HFFc6 (cell line): Measurements from ENCODE around the gene SET. TPM values are rescaled to one million over a fixed set of nuclear protein-coding genes. Genes with fewer than 3 reads are reported as not detected.
"Not testable (repeated sequence)": the region's sequence is repeated elsewhere in the genome, so short reads cannot be mapped to it uniquely, and the experiment has no call there.

Source experiments
- DNase-seq: peaks from one replicate; pipeline ENCODE4 v3.0.0-alpha.2; 2018
- H3K27ac Mint-ChIP-seq: 2 replicates; pipeline ENCODE4 v1.8.0; 2020; ENCODE audit warnings: mild to moderate bottlenecking, mixed read lengths
- H3K27me3 Mint-ChIP-seq: 2 replicates; pipeline ENCODE4 v1.8.0; 2021; ENCODE audit warnings: mild to moderate bottlenecking, moderate library complexity, mixed read lengths; ENCODE audit not compliant: insufficient read depth
- H3K36me3 Mint-ChIP-seq: 2 replicates; pipeline ENCODE4 v1.8.0; 2021; ENCODE audit warnings: low read depth, mixed read lengths
- H3K4me1 Mint-ChIP-seq: 2 replicates; pipeline ENCODE4 v1.8.0; 2020; ENCODE audit warnings: low read depth, mixed read lengths
- H3K4me3 Mint-ChIP-seq: 2 replicates; pipeline ENCODE4 v1.8.0; 2020; ENCODE audit warnings: mild to moderate bottlenecking, moderate library complexity, mixed read lengths
- H3K9me3 Mint-ChIP-seq: 2 replicates; pipeline ENCODE4 v1.8.0; 2020; ENCODE audit warnings: mild to moderate bottlenecking, mixed read lengths
- total RNA-seq, 6 experiments: library from RNA; stranded (reverse); fragmentation: NEBNext Ultra II Directional; extraction: Animal tissue kit (Norgen Biotek cat#: 25700); gene quantifications; 2 replicates in 1 of 6; 3 replicates in 5 of 6; pipeline ENCODE4 v1.2.3, GENCODE V29; 2021
- TF ChIP-seq, protein P1 (sequence below): fragments of 200-600 bp; sonication (generic); IDR thresholded peaks from 2 replicates; pipeline ENCODE4 v1.5.0; 2021; ENCODE audit warnings: antibody characterized with exemption, mild to moderate bottlenecking

Gene SET
- total RNA-seq, 6 experiments from 2014 or later = 297 to 358 (median 343) TPM

DNA sequence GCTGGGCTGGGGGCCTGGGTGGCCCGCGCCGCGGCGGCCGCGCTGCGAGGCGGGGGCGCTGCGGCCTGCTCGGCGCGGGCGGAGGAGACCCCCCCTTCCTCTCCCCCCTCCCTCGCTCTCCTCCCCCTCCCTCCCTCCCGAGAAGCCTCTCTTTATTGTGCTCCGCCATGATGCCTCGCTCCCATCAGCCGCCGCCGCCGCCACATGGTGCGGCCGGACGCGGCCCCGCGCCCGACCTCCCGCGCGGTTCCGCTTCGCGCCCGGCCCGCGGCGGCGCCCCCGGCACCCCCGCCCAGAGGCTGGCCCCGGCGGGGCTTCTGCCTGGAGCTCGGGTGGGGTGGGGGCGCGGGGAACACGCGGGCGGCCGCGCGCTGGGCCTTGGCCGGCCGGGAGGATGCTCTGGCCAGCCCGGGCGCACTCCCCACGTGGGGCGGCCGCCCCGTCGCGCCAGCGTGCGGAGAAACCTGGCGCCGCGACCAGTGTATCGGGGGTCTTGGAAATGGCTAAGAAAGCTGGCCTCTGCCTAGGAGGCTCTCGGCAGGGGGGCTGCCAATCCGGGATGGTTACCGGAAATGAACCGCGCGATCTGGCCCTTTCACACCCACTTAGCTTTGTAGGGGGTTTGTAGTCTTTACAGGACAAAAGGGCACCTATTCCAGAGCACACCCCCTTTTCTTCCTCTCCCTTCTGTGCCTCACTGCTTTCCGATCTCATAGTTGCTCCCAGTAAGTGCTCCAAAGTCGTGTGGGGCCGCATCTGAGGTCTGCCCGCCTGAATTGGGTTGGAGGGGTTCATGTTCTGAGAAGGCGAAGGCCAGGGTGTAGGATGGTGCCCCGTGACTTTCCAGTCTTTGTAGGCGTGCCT, 1.0 kb downstream of the SET start:
- TF ChIP-seq, protein P1, sequence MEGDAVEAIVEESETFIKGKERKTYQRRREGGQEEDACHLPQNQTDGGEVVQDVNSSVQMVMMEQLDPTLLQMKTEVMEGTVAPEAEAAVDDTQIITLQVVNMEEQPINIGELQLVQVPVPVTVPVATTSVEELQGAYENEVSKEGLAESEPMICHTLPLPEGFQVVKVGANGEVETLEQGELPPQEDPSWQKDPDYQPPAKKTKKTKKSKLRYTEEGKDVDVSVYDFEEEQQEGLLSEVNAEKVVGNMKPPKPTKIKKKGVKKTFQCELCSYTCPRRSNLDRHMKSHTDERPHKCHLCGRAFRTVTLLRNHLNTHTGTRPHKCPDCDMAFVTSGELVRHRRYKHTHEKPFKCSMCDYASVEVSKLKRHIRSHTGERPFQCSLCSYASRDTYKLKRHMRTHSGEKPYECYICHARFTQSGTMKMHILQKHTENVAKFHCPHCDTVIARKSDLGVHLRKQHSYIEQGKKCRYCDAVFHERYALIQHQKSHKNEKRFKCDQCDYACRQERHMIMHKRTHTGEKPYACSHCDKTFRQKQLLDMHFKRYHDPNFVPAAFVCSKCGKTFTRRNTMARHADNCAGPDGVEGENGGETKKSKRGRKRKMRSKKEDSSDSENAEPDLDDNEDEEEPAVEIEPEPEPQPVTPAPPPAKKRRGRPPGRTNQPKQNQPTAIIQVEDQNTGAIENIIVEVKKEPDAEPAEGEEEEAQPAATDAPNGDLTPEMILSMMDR = no peak
- peak overlapping the region; percentile 97 for H3K4me3 Mint-ChIP-seq
- peak overlapping the region; percentile 82 for H3K27ac Mint-ChIP-seq
- H3K4me1 Mint-ChIP-seq = peaks cover 40% of the 10 kb centered on the region
- peaks cover 5% of the 10 kb centered on the region for H3K27me3 Mint-ChIP-seq
- peaks cover 33% of the 10 kb centered on the region for H3K36me3 Mint-ChIP-seq
- no peaks in the 10 kb centered on the region for H3K9me3 Mint-ChIP-seq
- no peak for DNase-seq

DNA sequence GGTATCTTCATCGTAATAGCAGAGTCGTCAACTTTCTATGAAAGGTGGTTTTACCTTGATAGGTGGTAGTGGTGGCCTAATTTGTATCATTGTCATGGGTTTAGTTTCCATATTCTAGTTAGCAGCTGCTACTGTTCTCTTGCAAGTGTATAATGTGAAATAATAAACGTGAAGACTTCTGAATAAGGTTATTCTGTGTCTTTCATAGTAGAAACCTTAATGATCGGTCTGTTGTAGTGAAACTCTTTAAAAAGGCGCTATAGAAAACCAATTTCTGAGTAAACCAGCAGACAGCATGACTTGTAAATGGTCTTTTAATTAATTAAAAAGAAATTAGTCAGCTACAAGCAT, 1.6 kb downstream of the SET start:
- no peaks in the 10 kb centered on the region for H3K9me3 Mint-ChIP-seq
- TF ChIP-seq, protein P1 = no peak
- peak overlapping the region; percentile 97 for H3K4me3 Mint-ChIP-seq
- H3K27ac Mint-ChIP-seq = peak overlapping the region; percentile 82
- DNase-seq = no peak
- H3K4me1 Mint-ChIP-seq = peaks cover 34% of the 10 kb centered on the region
- H3K27me3 Mint-ChIP-seq = peaks cover 5% of the 10 kb centered on the region
- peaks cover 36% of the 10 kb centered on the region for H3K36me3 Mint-ChIP-seq

DNA sequence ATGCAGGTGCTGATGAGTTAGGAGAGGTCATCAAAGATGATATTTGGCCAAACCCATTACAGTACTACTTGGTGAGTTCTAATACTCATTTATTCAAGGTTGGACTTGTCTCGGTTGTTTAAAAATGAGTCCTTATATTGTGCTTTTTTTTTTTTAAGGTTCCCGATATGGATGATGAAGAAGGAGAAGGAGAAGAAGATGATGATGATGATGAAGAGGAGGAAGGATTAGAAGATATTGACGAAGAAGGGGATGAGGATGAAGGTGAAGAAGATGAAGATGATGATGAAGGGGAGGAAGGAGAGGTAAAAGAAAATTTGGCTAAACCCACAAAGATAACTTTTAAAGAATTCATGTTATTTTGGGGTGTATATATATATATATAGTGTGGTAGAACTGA, 4.7 kb downstream of the SET start:
- H3K27me3 Mint-ChIP-seq, H3K4me3 Mint-ChIP-seq, DNase-seq, H3K9me3 Mint-ChIP-seq: not testable (repeated sequence)
- H3K36me3 Mint-ChIP-seq = peaks cover 45% of the 10 kb centered on the region
- peaks cover 29% of the 10 kb centered on the region for H3K4me1 Mint-ChIP-seq
- 0 out of 2 replicates have a peak overlapping the region, but pooled peaks have one; percentile 18 for H3K27ac Mint-ChIP-seq

DNA sequence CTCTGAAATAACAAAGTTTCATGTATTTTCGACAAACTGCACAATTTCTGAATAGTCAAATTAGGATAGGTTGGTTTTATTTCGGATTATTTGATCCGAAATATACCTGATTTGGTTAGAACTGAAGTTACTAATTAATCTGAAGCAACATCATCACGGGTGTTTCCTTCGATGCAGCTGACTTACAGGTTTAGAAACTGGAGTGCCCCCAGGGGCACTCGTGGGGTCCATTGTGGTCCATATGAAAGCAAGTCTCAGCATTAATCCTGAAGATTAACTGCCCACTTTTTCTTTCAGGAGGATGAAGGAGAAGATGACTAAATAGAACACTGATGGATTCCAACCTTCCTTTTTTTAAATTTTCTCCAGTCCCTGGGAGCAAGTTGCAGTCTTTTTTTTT, 5.3 kb downstream of the SET start:
- Mint-ChIP-seq H3K9me3 (no peaks in the 10 kb centered on the region), H3K36me3 (peaks cover 45% of the 10 kb centered on the region), H3K4me3 (no peak overlapping the region), H3K4me1 (peaks cover 29% of the 10 kb centered on the region), H3K27ac (no peak overlapping the region; the same call in 1 of the 2 replicates), H3K27me3 (peaks cover 3% of the 10 kb centered on the region)
- DNase-seq = no peak
- TF ChIP-seq, protein P1 = no peak

DNA sequence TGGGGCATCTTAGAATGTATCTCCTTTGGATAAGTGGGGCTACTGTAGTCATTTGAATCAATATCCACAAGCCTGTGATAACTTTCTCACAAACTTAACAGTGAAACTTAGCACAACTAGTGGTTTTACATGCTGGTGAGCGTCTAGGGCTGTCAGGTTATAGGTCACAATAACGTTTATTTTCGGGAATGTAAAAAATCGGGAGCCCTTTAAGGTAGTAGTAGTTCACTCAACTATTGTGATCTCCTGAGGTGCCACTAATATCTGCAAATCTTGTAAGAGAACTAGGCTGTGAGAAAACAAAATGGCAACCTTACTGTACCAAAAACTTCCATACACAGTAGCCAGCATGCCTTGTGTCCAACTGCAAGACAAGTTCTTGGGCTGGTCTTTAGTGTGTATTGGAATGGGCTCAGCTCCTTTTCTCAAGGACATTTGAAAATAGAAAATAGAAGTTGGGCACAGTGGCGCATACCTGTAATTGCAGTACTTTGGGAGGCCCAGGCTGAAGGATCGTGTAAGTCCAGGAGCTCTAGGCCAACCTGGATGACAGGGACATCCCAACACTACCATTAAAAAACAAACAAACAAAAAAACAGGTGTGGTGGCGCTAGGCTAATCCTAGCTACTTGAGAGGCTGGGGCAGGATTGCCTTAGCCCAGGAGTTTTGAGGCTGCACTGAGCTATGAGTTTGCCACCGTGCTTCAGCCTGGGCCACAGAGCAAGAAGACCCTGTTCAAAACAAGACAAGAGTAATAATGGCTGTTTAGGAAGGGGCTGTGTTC, 8.1 kb downstream of the SET start:
- peaks cover under 1% of the 10 kb centered on the region; the same call in 1 of the 2 replicates for H3K27me3 Mint-ChIP-seq
- H3K4me3 Mint-ChIP-seq = no peak overlapping the region
- H3K36me3 Mint-ChIP-seq = peaks cover 28% of the 10 kb centered on the region
- TF ChIP-seq, protein P1 = no peak
- no peak for DNase-seq
- peaks cover 18% of the 10 kb centered on the region for H3K4me1 Mint-ChIP-seq
- H3K27ac Mint-ChIP-seq = peak overlapping the region; percentile 60; the same call in 1 of the 2 replicates
- no peaks in the 10 kb centered on the region for H3K9me3 Mint-ChIP-seq

DNA sequence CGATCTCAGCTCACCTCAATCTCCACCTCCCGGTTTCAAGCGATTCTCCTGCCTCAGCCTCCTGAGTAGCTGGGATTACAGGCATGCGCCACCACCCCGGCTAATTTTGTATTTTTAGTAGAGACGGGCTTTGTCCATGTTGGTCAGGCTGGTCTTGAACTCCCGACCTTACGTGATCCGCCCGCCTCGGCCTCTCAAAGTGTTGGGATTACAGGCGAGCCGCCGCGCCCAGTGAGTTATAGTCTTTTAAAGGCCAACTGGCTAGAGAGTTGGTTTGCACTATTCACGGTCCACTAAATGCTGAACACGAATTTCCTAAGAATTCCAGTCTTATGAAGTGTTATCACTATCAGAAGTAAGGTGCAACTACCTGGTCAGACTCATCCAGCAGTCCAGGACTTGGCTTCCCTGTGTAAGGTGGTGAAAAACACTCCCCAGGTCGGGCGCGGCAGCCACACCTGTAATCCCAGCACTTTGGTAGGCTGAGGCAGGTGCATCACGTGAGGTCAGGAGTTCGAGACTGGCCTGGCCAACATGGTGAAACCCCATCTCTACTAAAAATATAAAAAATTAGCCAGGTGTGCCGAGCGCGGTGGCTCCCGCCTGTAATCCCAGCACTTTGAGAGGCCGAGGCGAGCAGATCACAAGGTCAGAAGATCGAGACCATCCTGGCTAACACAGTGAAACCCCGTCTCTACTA, 10.2 kb downstream of the SET start:
- H3K4me3 Mint-ChIP-seq, H3K27ac Mint-ChIP-seq, H3K27me3 Mint-ChIP-seq, DNase-seq, H3K9me3 Mint-ChIP-seq: not testable (repeated sequence)
- peaks cover 12% of the 10 kb centered on the region for H3K4me1 Mint-ChIP-seq
- peaks cover 18% of the 10 kb centered on the region for H3K36me3 Mint-ChIP-seq
